H9 (cell line): Measurements from ENCODE around the gene STXBP6. TPM values are rescaled to one million over a fixed set of nuclear protein-coding genes. Genes with fewer than 3 reads are reported as not detected.

Source experiments
- DNase-seq: peaks from one replicate; pipeline ENCODE4 v3.0.0-alpha.2; 2017
- H2AFZ ChIP-seq: one replicate; pipeline ENCODE4 v1.6.1; 2013; ENCODE audit warnings: mild to moderate bottlenecking, low read length, control low read depth, moderate library complexity
- H2AK5ac ChIP-seq: 2 replicates; pipeline ENCODE4 v1.6.1; 2013; ENCODE audit warnings: low read length, control low read depth, mixed read lengths; ENCODE audit not compliant: insufficient read length
- H2BK120ac ChIP-seq: one replicate; pipeline ENCODE4 v1.6.1; 2013; ENCODE audit warnings: low read depth, mild to moderate bottlenecking, low read length, control low read depth, inconsistent platforms; ENCODE audit not compliant: poor library complexity, severe bottlenecking
- H2BK12ac ChIP-seq: 2 replicates; pipeline ENCODE4 v1.6.1; 2013; ENCODE audit warnings: low read length, control low read depth, mixed read lengths, low read depth; ENCODE audit not compliant: insufficient read length
- H2BK15ac ChIP-seq: 2 replicates; pipeline ENCODE4 v1.6.1; 2013; ENCODE audit warnings: low read depth, low read length, control low read depth
- H2BK20ac ChIP-seq: one replicate; pipeline ENCODE4 v1.6.1; 2013; ENCODE audit warnings: low read depth, mild to moderate bottlenecking, low read length, control low read depth, inconsistent platforms; ENCODE audit not compliant: poor library complexity, severe bottlenecking
- H2BK5ac ChIP-seq: 2 replicates; pipeline ENCODE4 v1.6.1; 2013; ENCODE audit warnings: low read length, control low read depth, mixed read lengths; ENCODE audit not compliant: insufficient read length
- H3K14ac ChIP-seq: 2 replicates; pipeline ENCODE4 v1.6.1; 2013; ENCODE audit warnings: low read length, control low read depth; ENCODE audit not compliant: insufficient read depth
- H3K18ac ChIP-seq: 2 replicates; pipeline ENCODE4 v1.6.1; 2013; ENCODE audit warnings: low read depth, mild to moderate bottlenecking, mixed read lengths, low read length, control low read depth; ENCODE audit not compliant: insufficient read length
- H3K23ac ChIP-seq: 2 replicates; pipeline ENCODE4 v1.6.1; 2013; ENCODE audit warnings: low read length, control low read depth, mixed read lengths, low read depth; ENCODE audit not compliant: insufficient read length
- H3K23me2 ChIP-seq: 2 replicates; pipeline ENCODE4 v1.6.1; 2013; ENCODE audit warnings: low read depth, mild to moderate bottlenecking, mixed read lengths, low read length, control low read depth; ENCODE audit not compliant: insufficient read length, poor library complexity, severe bottlenecking
- H3K27ac ChIP-seq: 2 replicates; pipeline ENCODE4 v1.5.1; 2013; ENCODE audit warnings: low read length, control low read depth, mixed read lengths, low read depth; ENCODE audit not compliant: insufficient read length
- H3K27me3 ChIP-seq: 2 replicates; pipeline ENCODE4 v1.6.1; 2013; ENCODE audit warnings: low read length, control low read depth, inconsistent platforms; ENCODE audit not compliant: insufficient read depth
- H3K4ac ChIP-seq: 2 replicates; pipeline ENCODE4 v1.6.1; 2013; ENCODE audit warnings: low read depth, mild to moderate bottlenecking, control low read depth, inconsistent platforms, low read length, moderate library complexity
- H3K4me1 ChIP-seq: 2 replicates; pipeline ENCODE4 v1.6.1; 2013; ENCODE audit warnings: low read length, control low read depth, inconsistent platforms; ENCODE audit not compliant: insufficient read depth
- H3K4me2 ChIP-seq: 2 replicates; pipeline ENCODE4 v1.6.1; 2013; ENCODE audit warnings: low read length, control low read depth, mixed read lengths; ENCODE audit not compliant: insufficient read length, insufficient read depth
- H3K56ac ChIP-seq: 2 replicates; pipeline ENCODE4 v1.6.1; 2013; ENCODE audit warnings: low read depth, mild to moderate bottlenecking, mixed read lengths, low read length, control low read depth; ENCODE audit not compliant: insufficient read length
- H3K79me1 ChIP-seq: 2 replicates; pipeline ENCODE4 v1.6.1; 2013; ENCODE audit warnings: low read depth, mild to moderate bottlenecking, moderate library complexity, low read length, control low read depth, inconsistent platforms; ENCODE audit not compliant: insufficient read depth, poor library complexity, severe bottlenecking
- H3K79me2 ChIP-seq: 2 replicates; pipeline ENCODE4 v1.6.1; 2013; ENCODE audit warnings: low read length, control low read depth, inconsistent platforms; ENCODE audit not compliant: insufficient read depth
- H3K9ac ChIP-seq: 2 replicates; pipeline ENCODE4 v1.6.1; 2013; ENCODE audit warnings: low read length, control low read depth, mixed read lengths; ENCODE audit not compliant: insufficient read length; ENCODE audit errors: extremely low read depth
- H3K9me3 ChIP-seq: one replicate; pipeline ENCODE4 v1.6.1; 2013; ENCODE audit warnings: low read depth, low read length, inconsistent platforms; ENCODE audit not compliant: control insufficient read depth
- H3T11ph ChIP-seq: one replicate; pipeline ENCODE4 v1.6.1; 2013; ENCODE audit warnings: mild to moderate bottlenecking, low read length, control low read depth, inconsistent platforms
- H4K20me1 ChIP-seq: one replicate; pipeline ENCODE4 v1.6.1; 2013; ENCODE audit not compliant: control insufficient read depth, insufficient read length, insufficient read depth
- H4K5ac ChIP-seq: 2 replicates; pipeline ENCODE4 v1.6.1; 2013; ENCODE audit warnings: low read depth, mild to moderate bottlenecking, mixed read lengths, low read length, control low read depth; ENCODE audit not compliant: insufficient read length
- H4K8ac ChIP-seq: replicated peaks from 2 replicates; pipeline ENCODE4 v1.6.1; 2013; ENCODE audit warnings: low read length, control low read depth, mixed read lengths, low read depth; ENCODE audit not compliant: insufficient read length
- H4K91ac ChIP-seq: 2 replicates; pipeline ENCODE4 v1.6.1; 2013; ENCODE audit warnings: low read depth, mild to moderate bottlenecking, moderate library complexity, mixed read lengths, low read length, control low read depth; ENCODE audit not compliant: insufficient read length
- H3K27ac Mint-ChIP-seq, 3 experiments: 2 replicates in 2 of 3; 3 replicates in 1 of 3; pipeline ENCODE4 v1.8.0; 2020 to 2021; ENCODE audit warnings: mixed read lengths in 3 of 3, mild to moderate bottlenecking in 1 of 3, moderate library complexity in 1 of 3
- H3K27me3 Mint-ChIP-seq: 2 replicates; pipeline ENCODE4 v1.8.0; 2021; ENCODE audit warnings: low read depth, mild to moderate bottlenecking, moderate library complexity, mixed read lengths
- H3K36me3 Mint-ChIP-seq, 3 experiments: 2 replicates in 2 of 3; 3 replicates in 1 of 3; pipeline ENCODE4 v1.8.0; 2020 to 2021; ENCODE audit warnings: low read depth in 3 of 3, mixed read lengths in 3 of 3; ENCODE audit not compliant: insufficient read depth in 1 of 3
- H3K4me1 Mint-ChIP-seq, 2 experiments: 2 replicates each; pipeline ENCODE4 v1.8.0; 2020; ENCODE audit warnings: mixed read lengths in 2 of 2
- H3K4me3 Mint-ChIP-seq, 2 experiments: 2 replicates in 1 of 2; 3 replicates in 1 of 2; pipeline ENCODE4 v1.8.0; 2020 to 2021; ENCODE audit warnings: mild to moderate bottlenecking in 2 of 2, mixed read lengths in 2 of 2, moderate library complexity in 1 of 2
- H3K9me3 Mint-ChIP-seq, 2 experiments: 2 replicates in 1 of 2; 3 replicates in 1 of 2; pipeline ENCODE4 v1.8.0; 2020; ENCODE audit warnings: mild to moderate bottlenecking in 2 of 2, mixed read lengths in 2 of 2, moderate library complexity in 1 of 2
- CTCF ChIP-seq: fragments of 200-600 bp; sonication (generic); conservative IDR thresholded peaks from 3 replicates; pipeline ENCODE4 v1.8.0; 2021; ENCODE audit warnings: antibody characterized with exemption, mild to moderate bottlenecking
- WGBS: extraction: QIAGEN DNeasy Blood & Tissue Kit; methylation state at CpG from one replicate; pipeline ENCODE4 v1.1.7; 2013; ENCODE audit warnings: missing lambda C conversion rate, low lambda C conversion rate, mixed read lengths; ENCODE audit not compliant: insufficient read length; ENCODE audit errors: extremely low coverage; 5-methylcytosine and 5-hydroxymethylcytosine counted together
- total RNA-seq: library from RNA; stranded (reverse); gene quantifications from 2 replicates; pipeline ENCODE4 v1.2.1, GENCODE V29; 2021

Gene STXBP6
- total RNA-seq, 1 experiment from 2014 or later = 3.6 TPM

- H3K23me2 ChIP-seq = no peaks in the 10 kb centered on the region
- peaks cover 5% of the 10 kb centered on the region for H3K4me1 ChIP-seq
- no peaks in the 10 kb centered on the region for H4K20me1 ChIP-seq
- no peak overlapping the region for H3T11ph ChIP-seq
- H3K9ac ChIP-seq = no peak overlapping the region
- no peak overlapping the region for H2AFZ ChIP-seq
- no peak overlapping the region for H3K18ac ChIP-seq
- no peak overlapping the region for H3K14ac ChIP-seq
- H3K56ac ChIP-seq = no peak overlapping the region
- H3K4me2 ChIP-seq = no peak overlapping the region
- H3K23ac ChIP-seq = no peak overlapping the region
- no peak overlapping the region for H2BK12ac ChIP-seq
- WGBS = no CpG with 5 or more reads among the region's 9 CpGs
- no peaks in the 10 kb centered on the region for H3K79me1 ChIP-seq
- H3K9me3 ChIP-seq = no peaks in the 10 kb centered on the region
- H3K4me1 Mint-ChIP-seq = peaks cover 23 to 24% of the 10 kb centered on the region in 2 experiments
- no peak overlapping the region for H2BK120ac ChIP-seq
- no peaks in the 10 kb centered on the region for H3K27me3 Mint-ChIP-seq
- no peak overlapping the region for H3K4me3 Mint-ChIP-seq
- H4K5ac ChIP-seq = no peak overlapping the region
- no peak overlapping the region for H4K8ac ChIP-seq
- no peak overlapping the region for H3K27ac Mint-ChIP-seq
- H3K27me3 ChIP-seq = no peaks in the 10 kb centered on the region
- H3K9me3 Mint-ChIP-seq = no peaks in the 10 kb centered on the region
- H2AK5ac ChIP-seq = no peak overlapping the region
- no peak for TF ChIP-seq CTCF
- H3K4ac ChIP-seq = no peak overlapping the region
- H2BK5ac ChIP-seq = no peak overlapping the region
- no peak overlapping the region for H4K91ac ChIP-seq
- no peaks in the 10 kb centered on the region for H3K79me2 ChIP-seq
- no peaks in the 10 kb centered on the region for H3K36me3 Mint-ChIP-seq
- no peak overlapping the region for H2BK20ac ChIP-seq
- no peak overlapping the region for H3K27ac ChIP-seq
- no peak for DNase-seq
- no peak overlapping the region for H2BK15ac ChIP-seq
These were observed 42.8 kb downstream of the STXBP6 start for GRCh38 chr14:25006961-25007795.
